NCI-H2081 treated with DMSO at 0.1 percent for 48 hours (cell line): ENCODE results near the gene RGS7.
"Not testable (repeated sequence)": the region's sequence is repeated elsewhere in the genome, so short reads cannot be mapped to it uniquely, and the experiment has no call there.

Source experiments
- DNase-seq: peaks from one replicate; lab custom pipeline; 2025; lab: John Stamatoyannopoulos, UW

Gene RGS7

GRCh38 chr1:240980342-240980741, 376.7 kb downstream of the RGS7 start:
- DNase-seq: no peak

- no peak for DNase-seq
These were observed 380.3 kb downstream of the RGS7 start for GRCh38 chr1:240976685-240977084.

DNA sequence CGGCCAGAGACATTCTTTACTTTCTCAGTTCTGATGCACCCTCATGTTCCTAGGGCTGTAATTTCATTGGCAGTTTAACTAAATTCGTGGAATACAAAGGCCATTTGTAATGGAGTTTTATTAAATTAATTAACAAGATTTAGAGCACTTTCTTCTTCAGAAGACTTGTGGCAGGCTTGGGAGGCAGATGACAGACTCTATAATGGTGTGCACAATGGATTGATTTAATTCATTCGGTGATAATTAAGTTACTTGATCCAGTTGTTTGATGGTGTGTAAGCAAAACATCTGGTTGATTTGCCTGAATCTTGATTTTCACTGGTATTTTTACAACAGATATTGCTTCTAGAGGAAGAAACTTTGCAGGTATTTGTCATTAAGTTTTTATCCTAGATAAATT, 383.1 kb downstream of the RGS7 start:
- no peak for DNase-seq

DNA sequence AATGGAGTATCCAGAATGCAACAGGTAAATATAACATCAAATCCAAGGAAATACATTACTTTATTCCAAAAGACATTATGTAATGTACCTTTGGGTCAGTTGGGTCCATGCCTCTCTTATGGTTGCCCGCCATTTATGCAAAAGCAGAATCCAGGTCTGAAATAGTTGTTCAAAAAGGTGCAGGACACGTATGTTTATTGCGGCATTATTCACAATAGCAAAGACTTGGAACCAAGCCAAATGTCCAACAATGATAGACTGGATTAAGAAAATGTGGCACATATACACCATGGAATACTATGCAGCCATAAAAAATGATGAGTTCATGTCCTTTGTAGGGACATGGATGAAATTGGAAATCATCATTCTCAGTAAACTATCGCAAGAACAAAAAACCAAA, 384.9 kb downstream of the RGS7 start:
- not testable (repeated sequence) for DNase-seq

GRCh38 chr1:240970253-240970652, 386.8 kb downstream of the RGS7 start:
- no peak for DNase-seq

DNA sequence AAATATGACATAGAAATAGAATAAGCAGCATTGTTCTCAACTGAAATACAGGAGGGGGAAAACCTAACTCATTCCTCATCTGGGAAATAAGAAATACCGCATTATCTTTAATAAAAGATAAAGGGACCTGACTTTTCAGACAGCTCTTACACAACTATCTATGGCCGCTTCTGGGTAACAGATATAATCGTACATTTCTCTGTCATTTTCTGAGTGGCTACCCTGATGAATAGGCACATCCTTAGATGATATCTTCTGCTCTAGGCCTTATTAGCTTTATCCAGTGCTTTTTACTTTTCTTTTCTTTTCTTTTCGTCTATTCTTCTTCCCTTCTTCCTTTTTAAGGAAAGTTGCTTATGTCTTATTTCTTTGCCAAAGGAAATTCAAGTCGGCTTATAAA, 388.1 kb downstream of the RGS7 start:
- no peak for DNase-seq

- DNase-seq: peak; percentile 6
These were observed 389.8 kb downstream of the RGS7 start for GRCh38 chr1:240967070-240967724.

DNA sequence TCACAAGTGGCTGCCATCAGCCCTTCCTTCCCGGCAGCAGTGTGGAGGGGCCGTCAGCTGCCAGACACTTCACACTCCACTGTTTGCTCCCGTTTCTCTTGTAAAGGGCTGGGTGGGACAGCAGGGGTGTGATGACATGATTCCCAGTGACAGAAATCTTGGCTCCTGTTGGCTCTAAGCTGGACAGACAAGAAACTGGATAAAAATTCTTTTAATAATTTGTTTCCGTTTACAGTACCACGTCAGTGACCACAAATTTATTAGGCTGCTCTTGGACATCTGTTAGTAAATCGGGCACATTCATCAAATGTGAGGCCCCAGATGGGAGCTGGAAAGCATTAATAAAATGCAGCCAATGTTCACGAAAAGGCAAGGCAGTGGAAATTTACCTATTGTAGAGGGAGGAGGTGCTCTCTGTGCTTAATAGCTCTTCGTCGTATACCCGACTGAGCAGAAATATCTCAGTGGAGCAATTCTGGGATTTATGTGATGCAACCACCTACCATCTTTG, 391.4 kb downstream of the RGS7 start:
- DNase-seq: no peak

DNA sequence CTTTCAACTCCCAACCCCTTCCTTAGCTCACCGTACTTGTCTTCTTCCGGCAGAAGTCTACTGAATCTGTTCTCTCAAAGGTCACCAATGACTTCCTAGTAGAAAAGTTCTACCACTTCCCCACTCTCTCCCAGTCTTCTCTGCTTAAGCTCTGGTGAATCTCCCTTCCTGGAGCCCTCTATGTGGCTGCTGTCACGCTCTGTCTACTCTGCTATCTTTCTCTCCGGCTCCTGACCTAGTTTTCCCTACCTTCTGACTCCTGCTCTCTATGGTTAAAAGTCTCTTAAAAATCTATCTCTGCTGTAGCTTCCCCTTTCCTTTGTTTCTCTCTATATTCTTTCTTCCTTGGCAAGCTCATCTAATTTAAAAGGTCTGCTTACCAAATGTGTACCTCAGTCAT, 394.9 kb downstream of the RGS7 start:
- no peak for DNase-seq

- no peak for DNase-seq
These were observed 400.6 kb downstream of the RGS7 start for GRCh38 chr1:240956424-240956823.

GRCh38 chr1:240956020-240956419, 401.0 kb downstream of the RGS7 start:
- DNase-seq: no peak

DNA sequence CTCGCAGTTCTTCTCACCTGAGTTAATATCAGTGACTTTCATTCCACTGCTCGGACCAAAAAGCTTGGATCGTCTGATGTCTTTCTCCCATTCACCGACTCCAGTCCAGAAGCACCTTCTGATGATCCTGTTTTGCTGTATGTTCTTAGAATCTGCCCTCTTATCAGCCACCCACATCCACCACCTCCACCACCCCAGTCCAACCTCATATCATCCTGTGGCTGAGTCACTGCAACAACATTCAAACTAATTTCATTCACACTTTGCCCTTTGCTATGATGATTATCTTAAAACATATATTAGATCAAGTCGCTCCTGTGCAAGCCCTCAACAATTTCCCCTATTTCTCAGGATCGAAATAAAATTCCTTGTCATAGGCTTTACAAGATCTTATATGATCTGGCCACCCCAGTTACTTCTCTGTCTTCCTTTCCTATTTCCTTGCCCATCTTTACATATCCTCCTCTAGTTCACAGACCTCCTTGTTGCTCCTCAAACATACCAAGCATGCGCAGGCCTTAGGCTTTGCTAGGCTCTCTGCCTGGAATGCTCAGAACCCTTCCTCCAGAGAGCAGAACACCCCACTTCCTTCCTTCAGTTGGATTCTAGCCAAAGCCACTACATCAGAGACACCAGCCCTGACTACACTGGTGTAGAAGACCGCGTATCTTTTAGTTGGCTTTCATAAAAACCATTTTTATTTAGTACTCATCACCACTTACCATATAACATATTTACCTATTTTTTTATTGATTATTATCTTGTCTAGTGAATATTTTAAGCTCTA, 409.4 kb downstream of the RGS7 start:
- DNase-seq: no peak

DNA sequence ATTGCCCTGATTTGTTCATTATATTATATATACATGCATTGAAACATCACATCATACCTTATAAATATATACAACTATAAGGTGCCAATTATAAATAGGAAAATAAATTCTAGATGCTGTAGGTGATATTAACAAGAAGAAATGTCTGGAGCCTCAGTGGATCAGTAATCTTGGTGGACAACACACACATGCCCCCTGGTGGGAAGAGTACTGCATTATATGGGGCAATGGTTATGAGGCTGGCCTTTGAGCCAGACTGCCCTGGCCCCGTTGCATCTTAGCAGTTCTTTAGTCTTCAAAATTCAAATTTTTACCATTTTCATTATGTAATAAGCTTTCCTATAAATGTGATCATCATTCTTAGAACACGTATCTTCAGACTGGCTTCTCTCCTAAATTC, 410.1 kb downstream of the RGS7 start:
- DNase-seq: no peak

- DNase-seq: no peak
These were observed 414.1 kb downstream of the RGS7 start for GRCh38 chr1:240942901-240943300.

- no peak for DNase-seq
These were observed 415.2 kb downstream of the RGS7 start for GRCh38 chr1:240941701-240942370.

DNA sequence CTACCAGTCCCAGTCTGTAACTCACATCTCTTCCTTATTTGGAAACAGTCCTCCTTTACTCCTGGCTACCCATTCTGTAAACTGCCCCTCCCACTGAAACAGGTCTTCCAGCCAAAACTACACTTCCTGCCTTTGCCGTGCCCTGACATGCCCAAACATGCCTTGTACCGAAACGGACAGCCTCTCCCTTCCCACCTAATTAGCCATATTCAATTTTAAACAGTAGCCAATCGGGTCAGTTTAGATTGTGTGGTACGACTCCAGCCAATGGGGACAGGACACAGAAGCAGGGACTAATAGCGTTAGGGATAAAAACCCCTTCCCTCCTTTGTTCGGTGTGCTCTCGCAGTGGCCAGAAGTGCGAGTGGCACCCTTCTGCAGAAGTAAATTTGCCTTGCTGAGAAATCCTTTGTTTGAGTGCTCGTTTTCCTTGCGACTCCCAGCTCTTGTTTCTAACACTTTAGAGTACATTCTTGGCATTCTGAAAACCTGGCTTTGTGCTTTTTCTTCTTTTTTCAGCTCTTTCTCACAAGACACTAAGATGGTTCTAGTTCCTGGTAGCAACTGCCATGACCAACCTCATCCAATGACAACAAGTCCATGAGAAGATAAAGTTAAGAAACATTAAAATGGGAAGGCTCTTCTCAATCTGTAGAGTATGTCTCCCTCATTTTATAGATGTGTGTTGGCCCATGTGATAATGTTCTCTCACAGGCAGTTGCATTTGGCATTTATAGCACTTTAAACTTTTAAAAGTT, 419.9 kb downstream of the RGS7 start:
- DNase-seq: no peak

GRCh38 chr1:240935920-240936319, 421.1 kb downstream of the RGS7 start:
- no peak for DNase-seq

- DNase-seq: no peak
These were observed 426.0 kb downstream of the RGS7 start for GRCh38 chr1:240931031-240931430.

GRCh38 chr1:240928265-240928664, 428.7 kb downstream of the RGS7 start:
- DNase-seq: no peak

GRCh38 chr1:240927821-240928220, 429.2 kb downstream of the RGS7 start:
- no peak for DNase-seq

- no peak for DNase-seq
These were observed 431.7 kb downstream of the RGS7 start for GRCh38 chr1:240925273-240925672.

DNA sequence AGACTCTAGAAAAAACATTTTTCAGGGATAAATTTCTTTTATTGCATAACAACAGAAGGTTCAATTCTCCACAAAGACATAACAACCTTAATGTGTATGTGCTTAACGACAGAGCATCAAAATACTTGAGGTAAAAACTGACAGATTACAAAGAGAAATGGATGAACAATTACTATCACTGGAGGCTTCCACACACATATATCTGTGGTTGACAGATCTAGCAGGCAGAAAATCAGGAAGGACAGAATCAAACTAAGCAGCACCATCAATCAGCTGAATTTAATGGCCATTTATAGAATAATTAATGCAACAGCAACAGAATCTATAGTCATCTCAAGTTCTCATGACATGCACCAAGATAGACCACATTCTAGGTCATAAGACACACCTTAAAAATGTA, 439.0 kb downstream of the RGS7 start:
- DNase-seq: no peak
